H9 (cell line): ENCODE data around the gene ZNF845. TPM values are rescaled to one million over a fixed set of nuclear protein-coding genes. Genes with fewer than 3 reads are reported as not detected.

Source experiments
- DNase-seq: peaks from one replicate; pipeline ENCODE4 v3.0.0-alpha.2; 2017
- H2AFZ ChIP-seq: one replicate; pipeline ENCODE4 v1.6.1; 2013; ENCODE audit warnings: mild to moderate bottlenecking, low read length, control low read depth, moderate library complexity
- H2AK5ac ChIP-seq: 2 replicates; pipeline ENCODE4 v1.6.1; 2013; ENCODE audit warnings: low read length, control low read depth, mixed read lengths; ENCODE audit not compliant: insufficient read length
- H2BK120ac ChIP-seq: one replicate; pipeline ENCODE4 v1.6.1; 2013; ENCODE audit warnings: low read depth, mild to moderate bottlenecking, low read length, control low read depth, inconsistent platforms; ENCODE audit not compliant: poor library complexity, severe bottlenecking
- H2BK12ac ChIP-seq: 2 replicates; pipeline ENCODE4 v1.6.1; 2013; ENCODE audit warnings: low read length, control low read depth, mixed read lengths, low read depth; ENCODE audit not compliant: insufficient read length
- H2BK15ac ChIP-seq: 2 replicates; pipeline ENCODE4 v1.6.1; 2013; ENCODE audit warnings: low read depth, low read length, control low read depth
- H2BK20ac ChIP-seq: one replicate; pipeline ENCODE4 v1.6.1; 2013; ENCODE audit warnings: low read depth, mild to moderate bottlenecking, low read length, control low read depth, inconsistent platforms; ENCODE audit not compliant: poor library complexity, severe bottlenecking
- H2BK5ac ChIP-seq: 2 replicates; pipeline ENCODE4 v1.6.1; 2013; ENCODE audit warnings: low read length, control low read depth, mixed read lengths; ENCODE audit not compliant: insufficient read length
- H3K14ac ChIP-seq: 2 replicates; pipeline ENCODE4 v1.6.1; 2013; ENCODE audit warnings: low read length, control low read depth; ENCODE audit not compliant: insufficient read depth
- H3K18ac ChIP-seq: 2 replicates; pipeline ENCODE4 v1.6.1; 2013; ENCODE audit warnings: low read depth, mild to moderate bottlenecking, mixed read lengths, low read length, control low read depth; ENCODE audit not compliant: insufficient read length
- H3K23ac ChIP-seq: 2 replicates; pipeline ENCODE4 v1.6.1; 2013; ENCODE audit warnings: low read length, control low read depth, mixed read lengths, low read depth; ENCODE audit not compliant: insufficient read length
- H3K23me2 ChIP-seq: 2 replicates; pipeline ENCODE4 v1.6.1; 2013; ENCODE audit warnings: low read depth, mild to moderate bottlenecking, mixed read lengths, low read length, control low read depth; ENCODE audit not compliant: insufficient read length, poor library complexity, severe bottlenecking
- H3K27ac ChIP-seq: 2 replicates; pipeline ENCODE4 v1.5.1; 2013; ENCODE audit warnings: low read length, control low read depth, mixed read lengths, low read depth; ENCODE audit not compliant: insufficient read length
- H3K27me3 ChIP-seq: 2 replicates; pipeline ENCODE4 v1.6.1; 2013; ENCODE audit warnings: low read length, control low read depth, inconsistent platforms; ENCODE audit not compliant: insufficient read depth
- H3K4ac ChIP-seq: 2 replicates; pipeline ENCODE4 v1.6.1; 2013; ENCODE audit warnings: low read depth, mild to moderate bottlenecking, control low read depth, inconsistent platforms, low read length, moderate library complexity
- H3K4me1 ChIP-seq: 2 replicates; pipeline ENCODE4 v1.6.1; 2013; ENCODE audit warnings: low read length, control low read depth, inconsistent platforms; ENCODE audit not compliant: insufficient read depth
- H3K4me2 ChIP-seq: 2 replicates; pipeline ENCODE4 v1.6.1; 2013; ENCODE audit warnings: low read length, control low read depth, mixed read lengths; ENCODE audit not compliant: insufficient read length, insufficient read depth
- H3K56ac ChIP-seq: 2 replicates; pipeline ENCODE4 v1.6.1; 2013; ENCODE audit warnings: low read depth, mild to moderate bottlenecking, mixed read lengths, low read length, control low read depth; ENCODE audit not compliant: insufficient read length
- H3K79me1 ChIP-seq: 2 replicates; pipeline ENCODE4 v1.6.1; 2013; ENCODE audit warnings: low read depth, mild to moderate bottlenecking, moderate library complexity, low read length, control low read depth, inconsistent platforms; ENCODE audit not compliant: insufficient read depth, poor library complexity, severe bottlenecking
- H3K79me2 ChIP-seq: 2 replicates; pipeline ENCODE4 v1.6.1; 2013; ENCODE audit warnings: low read length, control low read depth, inconsistent platforms; ENCODE audit not compliant: insufficient read depth
- H3K9ac ChIP-seq: 2 replicates; pipeline ENCODE4 v1.6.1; 2013; ENCODE audit warnings: low read length, control low read depth, mixed read lengths; ENCODE audit not compliant: insufficient read length; ENCODE audit errors: extremely low read depth
- H3K9me3 ChIP-seq: one replicate; pipeline ENCODE4 v1.6.1; 2013; ENCODE audit warnings: low read depth, low read length, inconsistent platforms; ENCODE audit not compliant: control insufficient read depth
- H3T11ph ChIP-seq: one replicate; pipeline ENCODE4 v1.6.1; 2013; ENCODE audit warnings: mild to moderate bottlenecking, low read length, control low read depth, inconsistent platforms
- H4K20me1 ChIP-seq: one replicate; pipeline ENCODE4 v1.6.1; 2013; ENCODE audit not compliant: control insufficient read depth, insufficient read length, insufficient read depth
- H4K5ac ChIP-seq: 2 replicates; pipeline ENCODE4 v1.6.1; 2013; ENCODE audit warnings: low read depth, mild to moderate bottlenecking, mixed read lengths, low read length, control low read depth; ENCODE audit not compliant: insufficient read length
- H4K8ac ChIP-seq: replicated peaks from 2 replicates; pipeline ENCODE4 v1.6.1; 2013; ENCODE audit warnings: low read length, control low read depth, mixed read lengths, low read depth; ENCODE audit not compliant: insufficient read length
- H4K91ac ChIP-seq: 2 replicates; pipeline ENCODE4 v1.6.1; 2013; ENCODE audit warnings: low read depth, mild to moderate bottlenecking, moderate library complexity, mixed read lengths, low read length, control low read depth; ENCODE audit not compliant: insufficient read length
- H3K27ac Mint-ChIP-seq, 3 experiments: 2 replicates in 2 of 3; 3 replicates in 1 of 3; pipeline ENCODE4 v1.8.0; 2020 to 2021; ENCODE audit warnings: mixed read lengths in 3 of 3, mild to moderate bottlenecking in 1 of 3, moderate library complexity in 1 of 3
- H3K27me3 Mint-ChIP-seq: 2 replicates; pipeline ENCODE4 v1.8.0; 2021; ENCODE audit warnings: low read depth, mild to moderate bottlenecking, moderate library complexity, mixed read lengths
- H3K36me3 Mint-ChIP-seq, 3 experiments: 2 replicates in 2 of 3; 3 replicates in 1 of 3; pipeline ENCODE4 v1.8.0; 2020 to 2021; ENCODE audit warnings: low read depth in 3 of 3, mixed read lengths in 3 of 3; ENCODE audit not compliant: insufficient read depth in 1 of 3
- H3K4me1 Mint-ChIP-seq, 2 experiments: 2 replicates each; pipeline ENCODE4 v1.8.0; 2020; ENCODE audit warnings: mixed read lengths in 2 of 2
- H3K4me3 Mint-ChIP-seq, 2 experiments: 2 replicates in 1 of 2; 3 replicates in 1 of 2; pipeline ENCODE4 v1.8.0; 2020 to 2021; ENCODE audit warnings: mild to moderate bottlenecking in 2 of 2, mixed read lengths in 2 of 2, moderate library complexity in 1 of 2
- H3K9me3 Mint-ChIP-seq, 2 experiments: 2 replicates in 1 of 2; 3 replicates in 1 of 2; pipeline ENCODE4 v1.8.0; 2020; ENCODE audit warnings: mild to moderate bottlenecking in 2 of 2, mixed read lengths in 2 of 2, moderate library complexity in 1 of 2
- WGBS: extraction: QIAGEN DNeasy Blood & Tissue Kit; methylation state at CpG from one replicate; pipeline ENCODE4 v1.1.7; 2013; ENCODE audit warnings: missing lambda C conversion rate, low lambda C conversion rate, mixed read lengths; ENCODE audit not compliant: insufficient read length; ENCODE audit errors: extremely low coverage; 5-methylcytosine and 5-hydroxymethylcytosine counted together
- total RNA-seq: library from RNA; stranded (reverse); gene quantifications from 2 replicates; pipeline ENCODE4 v1.2.1, GENCODE V29; 2021
- TF ChIP-seq, protein P1 (sequence below): fragments of 200-600 bp; sonication (generic); conservative IDR thresholded peaks from 3 replicates; pipeline ENCODE4 v1.8.0; 2021; ENCODE audit warnings: antibody characterized with exemption, mild to moderate bottlenecking

Gene ZNF845
- total RNA-seq, 1 experiment from 2014 or later = 17.4 TPM

DNA sequence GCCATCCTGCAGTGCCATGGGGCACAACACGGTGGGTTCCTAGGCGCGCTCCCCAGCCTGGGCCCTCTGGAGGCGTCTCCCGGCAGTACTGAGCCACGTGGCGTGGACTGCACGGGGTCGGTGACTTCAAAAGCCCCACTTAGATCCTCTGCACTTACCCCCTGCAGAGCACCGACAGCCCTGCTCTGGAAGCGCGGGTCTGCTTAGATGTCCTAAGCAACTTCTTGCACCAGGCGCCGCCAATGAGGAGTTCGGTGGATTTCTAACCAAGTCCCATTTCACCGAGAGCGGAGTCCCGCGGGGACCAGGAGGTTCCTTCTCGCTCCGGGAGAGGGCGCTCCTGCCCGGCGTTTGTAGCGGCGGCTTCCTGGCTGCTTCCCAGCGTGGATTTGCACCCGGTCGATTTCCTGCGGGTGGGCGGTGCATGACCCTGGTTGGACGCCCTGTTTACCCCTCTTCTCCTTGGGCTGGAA lies 25.2 kb upstream of the ZNF845 start:
- no peaks in the 10 kb centered on the region; the same call in 1 of the 2 replicates for H3K27me3 ChIP-seq
- Mint-ChIP-seq H3K9me3 (peaks cover 31 to 51% of the 10 kb centered on the region in 2 experiments), H3K27me3 (peaks cover 95% of the 10 kb centered on the region), H3K4me1 (peaks cover 0 to 9% of the 10 kb centered on the region in 2 experiments; a peak in 2 of 4 replicates), H3K4me3 (peak overlapping the region; percentile 44 to 46; a peak in 1 of 5 replicates), H3K36me3 (peaks cover 0 to 8% (median 0%) of the 10 kb centered on the region in 3 experiments; a peak in 3 of 7 replicates), H3K27ac (peak overlapping the region in 1 of 3 experiments; percentile 66; a peak in 2 of 7 replicates)
- H3K9me3 ChIP-seq = no peaks in the 10 kb centered on the region
- no peak overlapping the region for H2AFZ ChIP-seq
- no peaks in the 10 kb centered on the region for H3K23me2 ChIP-seq
- H3K23ac ChIP-seq = no peak overlapping the region
- DNase-seq = peak; percentile 89
- H3K9ac ChIP-seq = no peak overlapping the region
- peak overlapping the region; percentile 1 for H3K4me2 ChIP-seq
- H2BK5ac ChIP-seq = no peak overlapping the region
- TF ChIP-seq, protein P1, sequence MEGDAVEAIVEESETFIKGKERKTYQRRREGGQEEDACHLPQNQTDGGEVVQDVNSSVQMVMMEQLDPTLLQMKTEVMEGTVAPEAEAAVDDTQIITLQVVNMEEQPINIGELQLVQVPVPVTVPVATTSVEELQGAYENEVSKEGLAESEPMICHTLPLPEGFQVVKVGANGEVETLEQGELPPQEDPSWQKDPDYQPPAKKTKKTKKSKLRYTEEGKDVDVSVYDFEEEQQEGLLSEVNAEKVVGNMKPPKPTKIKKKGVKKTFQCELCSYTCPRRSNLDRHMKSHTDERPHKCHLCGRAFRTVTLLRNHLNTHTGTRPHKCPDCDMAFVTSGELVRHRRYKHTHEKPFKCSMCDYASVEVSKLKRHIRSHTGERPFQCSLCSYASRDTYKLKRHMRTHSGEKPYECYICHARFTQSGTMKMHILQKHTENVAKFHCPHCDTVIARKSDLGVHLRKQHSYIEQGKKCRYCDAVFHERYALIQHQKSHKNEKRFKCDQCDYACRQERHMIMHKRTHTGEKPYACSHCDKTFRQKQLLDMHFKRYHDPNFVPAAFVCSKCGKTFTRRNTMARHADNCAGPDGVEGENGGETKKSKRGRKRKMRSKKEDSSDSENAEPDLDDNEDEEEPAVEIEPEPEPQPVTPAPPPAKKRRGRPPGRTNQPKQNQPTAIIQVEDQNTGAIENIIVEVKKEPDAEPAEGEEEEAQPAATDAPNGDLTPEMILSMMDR = peak; percentile 94
- no peak overlapping the region for H4K8ac ChIP-seq
- no peaks in the 10 kb centered on the region for H3K79me2 ChIP-seq
- H2BK12ac ChIP-seq = no peak overlapping the region
- H3K56ac ChIP-seq = no peak overlapping the region
- no peak overlapping the region for H4K5ac ChIP-seq
- H3T11ph ChIP-seq = no peak overlapping the region
- H4K91ac ChIP-seq = no peak overlapping the region
- H4K20me1 ChIP-seq = no peaks in the 10 kb centered on the region
- no peak overlapping the region for H2BK15ac ChIP-seq
- no peaks in the 10 kb centered on the region for H3K79me1 ChIP-seq
- H2BK20ac ChIP-seq = no peak overlapping the region
- H3K18ac ChIP-seq = no peak overlapping the region
- no peak overlapping the region for H3K4ac ChIP-seq
- no peak overlapping the region for H2BK120ac ChIP-seq
- no peaks in the 10 kb centered on the region for H3K4me1 ChIP-seq
- no peak overlapping the region for H3K27ac ChIP-seq
- H2AK5ac ChIP-seq = no peak overlapping the region
- WGBS = no CpG with 5 or more reads among the region's 32 CpGs
- H3K14ac ChIP-seq = no peak overlapping the region
